Cortex of kidney (tissue), 1 donor: Measurements from ENCODE around the gene PRPH2.
"Not testable (repeated sequence)": the region's sequence is repeated elsewhere in the genome, so short reads cannot be mapped to it uniquely, and the experiment has no call there.

Experiments used
- DNase-seq: peaks from one replicate; lab custom pipeline; 2025; lab: John Stamatoyannopoulos, UW

Gene PRPH2

GRCh38 chr6:42698217-42698616, 24.2 kb downstream of the PRPH2 start:
- no peak for DNase-seq

GRCh38 chr6:42697268-42697655, 25.1 kb downstream of the PRPH2 start:
- no peak for DNase-seq

- no peak for DNase-seq
Measured at GRCh38 chr6:42696526-42697267, 25.7 kb downstream of the PRPH2 start.

- DNase-seq: no peak
Measured at GRCh38 chr6:42694586-42694985, 27.8 kb downstream of the PRPH2 start.

- no peak for DNase-seq
Measured at GRCh38 chr6:42693725-42694323, 28.6 kb downstream of the PRPH2 start.

GRCh38 chr6:42692137-42692911, 30.1 kb downstream of the PRPH2 start:
- no peak for DNase-seq

GRCh38 chr6:42690872-42691271, 31.5 kb downstream of the PRPH2 start:
- DNase-seq: no peak

- no peak for DNase-seq
Measured at GRCh38 chr6:42690151-42690702, 32.2 kb downstream of the PRPH2 start.

- no peak for DNase-seq
Measured at GRCh38 chr6:42689371-42689770, 33.0 kb downstream of the PRPH2 start.

- DNase-seq: no peak
Measured at GRCh38 chr6:42688281-42688680, 34.1 kb downstream of the PRPH2 start.

- DNase-seq: no peak
Measured at GRCh38 chr6:42679358-42679757, 43.0 kb downstream of the PRPH2 start.

- DNase-seq: no peak
Measured at GRCh38 chr6:42674780-42675179, 47.6 kb downstream of the PRPH2 start.

GRCh38 chr6:42674368-42674767, 48.0 kb downstream of the PRPH2 start:
- DNase-seq: not testable (repeated sequence)

- no peak for DNase-seq
Measured at GRCh38 chr6:42664718-42665117, 57.7 kb downstream of the PRPH2 start.

- no peak for DNase-seq
Measured at GRCh38 chr6:42661540-42662153, 60.8 kb downstream of the PRPH2 start.

GRCh38 chr6:42659806-42660205, 62.6 kb downstream of the PRPH2 start:
- no peak for DNase-seq

GRCh38 chr6:42653851-42654250, 68.5 kb downstream of the PRPH2 start:
- no peak for DNase-seq

- no peak for DNase-seq
Measured at GRCh38 chr6:42652024-42652746, 70.2 kb downstream of the PRPH2 start.
